Panc1 (cell line): Measurements from ENCODE around the gene SLFN5. TPM values are rescaled to one million over a fixed set of nuclear protein-coding genes. Genes with fewer than 3 reads are reported as not detected.

ENCODE experiments used
- ATAC-seq: fragments of 200-7000 bp; cut with Tn5 transposase; 2 replicates; pipeline ENCODE4 v1.9.1; 2020; ENCODE audit warnings: mild to moderate bottlenecking, moderate library complexity
- BruUV-seq: library from RNA; stranded (reverse); fragments of 400-500 nt; replicated peaks from 2 replicates; lab custom pipeline; 2021; lab: Mats Ljungman, UMichigan
- CTCF ChIA-PET: fragments of 300-600 bp; sonication (Branson Sonifier 250); formaldehyde crosslinking; loops from one replicate; lab custom pipeline; 2022; ENCODE audit warnings: antibody characterized with exemption; lab: Charles Lee
- POLR2A ChIA-PET: fragments of 300-600 bp; sonication (Branson Sonifier 250); formaldehyde crosslinking; loops from one replicate; lab custom pipeline; 2022; ENCODE audit warnings: antibody characterized with exemption; lab: Charles Lee
- DNase-seq: peaks from one replicate; pipeline ENCODE4 v3.0.0-alpha.2; 2010; ENCODE audit warnings: low read depth, low spot score
- H3K27ac ChIP-seq: 2 replicates; pipeline ENCODE4 v1.5.1; 2011; ENCODE audit warnings: mild to moderate bottlenecking, low read length, inconsistent platforms
- H3K27me3 ChIP-seq: fragments of 200-500 bp; sonication (Bioruptor generic); 2 replicates; pipeline ENCODE4 v1.6.0; 2014; ENCODE audit warnings: low read length, inconsistent platforms; ENCODE audit not compliant: control insufficient read depth, insufficient read depth
- H3K36me3 ChIP-seq: fragments of 200-500 bp; sonication (Bioruptor generic); 2 replicates; pipeline ENCODE4 v1.5.1; 2014; ENCODE audit warnings: inconsistent platforms, mild to moderate bottlenecking, low read length, moderate library complexity; ENCODE audit not compliant: control insufficient read depth, insufficient read depth
- H3K4me1 ChIP-seq: 2 replicates; pipeline ENCODE4 v1.5.1; 2011; ENCODE audit warnings: inconsistent platforms, mild to moderate bottlenecking, low read length, moderate library complexity; ENCODE audit not compliant: control insufficient read depth, insufficient read depth
- H3K4me3 ChIP-seq, 2 experiments: 2 replicates each; pipeline ENCODE4 v1.5.1; 2011 to 2012; ENCODE audit warnings: low read depth in 2 of 2, low read length in 2 of 2, mild to moderate bottlenecking in 2 of 2, inconsistent platforms in 1 of 2, moderate library complexity in 1 of 2
- H3K9me3 ChIP-seq: fragments of 200-500 bp; sonication (Bioruptor generic); 2 replicates; pipeline ENCODE4 v1.5.1; 2014; ENCODE audit warnings: low read depth, mild to moderate bottlenecking, inconsistent platforms, low read length, moderate library complexity; ENCODE audit not compliant: control insufficient read depth, insufficient read depth
- POLR2AphosphoS5 ChIP-seq: IDR thresholded peaks from 2 replicates; pipeline ENCODE4 v1.6.1; 2012; ENCODE audit warnings: mild to moderate bottlenecking, low read depth, low read length, moderate library complexity
- REST ChIP-seq, 2 experiments: IDR thresholded peaks; 2 replicates each; pipeline ENCODE4 v1.6.1; 2011 to 2012; ENCODE audit warnings: low read depth in 2 of 2, control low read depth in 1 of 2, low read length in 1 of 2, mild to moderate bottlenecking in 1 of 2, moderate library complexity in 1 of 2; ENCODE audit not compliant: insufficient read depth in 1 of 2
- SIN3A ChIP-seq: IDR thresholded peaks from 2 replicates; pipeline ENCODE4 v1.6.1; 2012; ENCODE audit warnings: low read depth, mild to moderate bottlenecking, low read length, moderate library complexity, borderline replicate concordance; ENCODE audit not compliant: insufficient read depth
- TCF7L2 ChIP-seq: IDR thresholded peaks from 2 replicates; pipeline ENCODE4 v1.6.1; 2011; ENCODE audit warnings: mild to moderate bottlenecking, low read depth, low read length, inconsistent platforms
- in situ Hi-C: cut with HindIII; loops from 2 replicates; pipeline ENCODE4 v1.10.0; 2016; ENCODE audit warnings: low sequenced_read_pairs, low pct_unique_long_range_greater_than_20kb
- intact Hi-C: fragments of 100-400 bp; cut with micrococcal nuclease; formaldehyde crosslinking; loops from one replicate; pipeline ENCODE4 v1.10.0; 2022; ENCODE audit not compliant: unreplicated experiment
- total RNA-seq: library from RNA; stranded (reverse); gene quantifications from one replicate; pipeline ENCODE4 v1.2.1, GENCODE V29; 2021; ENCODE audit not compliant: unreplicated experiment
- TF ChIP-seq, protein P1 (sequence below): fragments of 450-650 bp; IDR thresholded peaks from 2 replicates; pipeline ENCODE4 v1.5.1; 2017; ENCODE audit warnings: mild to moderate bottlenecking

The SLFN5 gene
- total RNA-seq, 1 experiment from 2014 or later, result 5.4 TPM

- CTCF ChIA-PET, result interaction anchor here (0.6 kb wide), 1 partner anchor 287 kb away, joined by 3 read pairs; no protein-coding TSS in a partner anchor
Observed at GRCh38 chr17:35252651-35253050, 9.8 kb downstream of the SLFN5 start.

GRCh38 chr17:35254107-35254773, 11.4 kb downstream of the SLFN5 start:
- ChIA-PET CTCF (no interaction called here), POLR2A (no interaction called here)
- intact Hi-C loops, result no loop called here
- Histone ChIP-seq H3K4me1 (peaks cover 14% of the 10 kb centered on the region), H3K4me3 (no peak overlapping the region), H3K9me3 (no peaks in the 10 kb centered on the region), H3K27me3 (no peaks in the 10 kb centered on the region), H3K36me3 (no peaks in the 10 kb centered on the region), H3K27ac (no peak overlapping the region)
- peak; percentile 81 for ATAC-seq
- in situ Hi-C loops, result no loop called here
- BruUV-seq, result no TSS peak
- TF ChIP-seq POLR2AphosphoS5 (no peak), REST (IDR thresholded peaks at IDR 0.05; ENCODE audit: insufficient read depth in 1 of 2, low read depth in 2 of 2, low read length in 1 of 2) (no peak), SIN3A (no peak), TCF7L2 (no peak)
- TF ChIP-seq, protein P1, sequence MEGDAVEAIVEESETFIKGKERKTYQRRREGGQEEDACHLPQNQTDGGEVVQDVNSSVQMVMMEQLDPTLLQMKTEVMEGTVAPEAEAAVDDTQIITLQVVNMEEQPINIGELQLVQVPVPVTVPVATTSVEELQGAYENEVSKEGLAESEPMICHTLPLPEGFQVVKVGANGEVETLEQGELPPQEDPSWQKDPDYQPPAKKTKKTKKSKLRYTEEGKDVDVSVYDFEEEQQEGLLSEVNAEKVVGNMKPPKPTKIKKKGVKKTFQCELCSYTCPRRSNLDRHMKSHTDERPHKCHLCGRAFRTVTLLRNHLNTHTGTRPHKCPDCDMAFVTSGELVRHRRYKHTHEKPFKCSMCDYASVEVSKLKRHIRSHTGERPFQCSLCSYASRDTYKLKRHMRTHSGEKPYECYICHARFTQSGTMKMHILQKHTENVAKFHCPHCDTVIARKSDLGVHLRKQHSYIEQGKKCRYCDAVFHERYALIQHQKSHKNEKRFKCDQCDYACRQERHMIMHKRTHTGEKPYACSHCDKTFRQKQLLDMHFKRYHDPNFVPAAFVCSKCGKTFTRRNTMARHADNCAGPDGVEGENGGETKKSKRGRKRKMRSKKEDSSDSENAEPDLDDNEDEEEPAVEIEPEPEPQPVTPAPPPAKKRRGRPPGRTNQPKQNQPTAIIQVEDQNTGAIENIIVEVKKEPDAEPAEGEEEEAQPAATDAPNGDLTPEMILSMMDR, result no peak
- peak; percentile 59 for DNase-seq

More at GRCh38 chr17:35252651-35253050, 9.8 kb downstream of the SLFN5 start:
- Histone ChIP-seq H3K4me3 (no peak overlapping the region), H3K27ac (no peak overlapping the region), H3K4me1 (peaks cover 14% of the 10 kb centered on the region; the same call in 1 of the 2 replicates), H3K36me3 (no peaks in the 10 kb centered on the region), H3K9me3 (no peaks in the 10 kb centered on the region), H3K27me3 (no peaks in the 10 kb centered on the region)
- intact Hi-C loops (no loop called here), in situ Hi-C loops (no loop called here)
- ATAC-seq (no peak), DNase-seq (no peak)
- TF ChIP-seq POLR2AphosphoS5 (no peak), REST (IDR thresholded peaks at IDR 0.05; ENCODE audit: insufficient read depth in 1 of 2, low read depth in 2 of 2, low read length in 1 of 2) (no peak), SIN3A (no peak), TCF7L2 (no peak)
- TF ChIP-seq, protein P1, result no peak
- no TSS peak for BruUV-seq
- POLR2A ChIA-PET, result no interaction called here
